Karpas-422 (cell line): Measurements from ENCODE around the gene UTP20. TPM values are rescaled to one million over a fixed set of nuclear protein-coding genes. Genes with fewer than 3 reads are reported as not detected.

Experiments used
- DNase-seq: peaks from one replicate; pipeline ENCODE4 v3.0.0-alpha.2; 2015
- H2AFZ ChIP-seq: fragments of 200-600 bp; sonication (generic); 2 replicates; pipeline ENCODE4 v1.6.1; 2014; ENCODE audit warnings: antibody characterized with exemption, low read length, mixed read lengths
- H3K27ac ChIP-seq: fragments of 200-600 bp; sonication (generic); 2 replicates; pipeline ENCODE4 v1.5.1; 2014; ENCODE audit warnings: mild to moderate bottlenecking, low read length, moderate library complexity
- H3K27me3 ChIP-seq: fragments of 200-600 bp; sonication (generic); 2 replicates; pipeline ENCODE4 v1.6.1; 2014; ENCODE audit warnings: low read length, mixed read lengths
- H3K36me3 ChIP-seq: fragments of 200-600 bp; sonication (generic); 2 replicates; pipeline ENCODE4 v1.6.1; 2014; ENCODE audit warnings: low read length, mixed read lengths; ENCODE audit not compliant: insufficient read depth
- H3K4me1 ChIP-seq: fragments of 200-600 bp; sonication (generic); 2 replicates; pipeline ENCODE4 v1.6.1; 2014; ENCODE audit warnings: mild to moderate bottlenecking, low read length, mixed read lengths
- H3K4me2 ChIP-seq: fragments of 200-600 bp; sonication (generic); 2 replicates; pipeline ENCODE4 v1.6.1; 2014; ENCODE audit warnings: low read length, low read depth, mild to moderate bottlenecking; ENCODE audit not compliant: poor library complexity, severe bottlenecking
- H3K4me3 ChIP-seq: fragments of 200-600 bp; sonication (generic); 2 replicates; pipeline ENCODE4 v1.5.1; 2014; ENCODE audit warnings: mild to moderate bottlenecking, antibody characterized with exemption, low read length, mixed read lengths
- H3K79me2 ChIP-seq: fragments of 200-600 bp; sonication (generic); 2 replicates; pipeline ENCODE4 v1.6.1; 2014; ENCODE audit warnings: mild to moderate bottlenecking, low read length, mixed read lengths
- H3K9ac ChIP-seq: fragments of 200-600 bp; sonication (generic); 2 replicates; pipeline ENCODE4 v1.6.0; 2014; ENCODE audit warnings: low read length
- H3K9me2 ChIP-seq: fragments of 200-600 bp; sonication (generic), shearing (Covaris generic); replicated peaks from 2 replicates; pipeline ENCODE4 v1.6.0; 2014; ENCODE audit warnings: mild to moderate bottlenecking, low read length, moderate library complexity; ENCODE audit not compliant: insufficient read depth
- H3K9me3 ChIP-seq: fragments of 300-700, 200-600 bp; sonication (generic); 2 replicates; pipeline ENCODE4 v1.6.1; 2014; ENCODE audit warnings: low read length, mixed read lengths
- H4K20me1 ChIP-seq: fragments of 200-600 bp; sonication (generic); 2 replicates; pipeline ENCODE4 v1.6.1; 2014; ENCODE audit warnings: mild to moderate bottlenecking, antibody characterized with exemption, low read length, low read depth; ENCODE audit not compliant: insufficient read depth
- total RNA-seq: library from RNA; depleted of rRNA; stranded (reverse); fragments of >200 nt; shearing (Covaris generic); gene quantifications from 2 replicates; pipeline ENCODE4 v1.2.3, GENCODE V29; 2014; ENCODE audit warnings: low replicate concordance

The UTP20 gene
- total RNA-seq, 1 experiment from 2014 or later, result 15.2 TPM

- Histone ChIP-seq H4K20me1 (no peaks in the 10 kb centered on the region), H3K9ac (no peak overlapping the region), H3K79me2 (no peaks in the 10 kb centered on the region), H3K4me3 (no peak overlapping the region), H3K36me3 (peaks cover 34% of the 10 kb centered on the region), H3K4me1 (no peaks in the 10 kb centered on the region), H3K9me2 (no peaks in the 10 kb centered on the region), H3K27me3 (no peaks in the 10 kb centered on the region), H3K4me2 (no peak overlapping the region), H3K9me3 (no peaks in the 10 kb centered on the region), H2AFZ (no peak overlapping the region), H3K27ac (no peak overlapping the region)
- no peak for DNase-seq
Observed at GRCh38 chr12:101328917-101329316, 49.0 kb downstream of the UTP20 start.

DNA sequence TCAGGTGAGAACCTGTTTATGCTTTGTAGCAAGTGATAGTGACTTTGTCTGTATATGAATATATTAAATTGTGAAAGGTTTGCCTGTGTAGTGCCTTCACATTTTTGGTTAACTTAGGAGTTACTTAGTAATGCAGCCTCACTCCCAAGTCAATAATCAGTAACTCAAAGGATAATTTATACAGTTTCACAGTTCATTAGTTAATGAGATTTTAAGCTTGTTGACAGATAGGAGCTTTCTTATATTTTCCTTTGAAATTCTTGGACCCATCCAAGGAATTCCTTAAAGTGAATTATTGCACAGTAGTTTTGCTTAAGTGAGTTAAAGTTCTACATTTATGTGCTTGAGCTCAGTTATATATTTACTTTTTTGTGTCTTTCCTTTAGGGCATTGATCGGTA is 50.7 kb downstream of the UTP20 start:
- Histone ChIP-seq H3K79me2 (no peaks in the 10 kb centered on the region), H3K4me1 (no peaks in the 10 kb centered on the region), H3K9ac (no peak overlapping the region), H3K4me3 (no peak overlapping the region), H3K9me2 (no peaks in the 10 kb centered on the region), H3K27me3 (no peaks in the 10 kb centered on the region), H4K20me1 (no peaks in the 10 kb centered on the region), H3K27ac (no peak overlapping the region), H3K4me2 (no peak overlapping the region), H3K9me3 (no peaks in the 10 kb centered on the region), H3K36me3 (peaks cover 38% of the 10 kb centered on the region), H2AFZ (no peak overlapping the region)
- no peak for DNase-seq

DNA sequence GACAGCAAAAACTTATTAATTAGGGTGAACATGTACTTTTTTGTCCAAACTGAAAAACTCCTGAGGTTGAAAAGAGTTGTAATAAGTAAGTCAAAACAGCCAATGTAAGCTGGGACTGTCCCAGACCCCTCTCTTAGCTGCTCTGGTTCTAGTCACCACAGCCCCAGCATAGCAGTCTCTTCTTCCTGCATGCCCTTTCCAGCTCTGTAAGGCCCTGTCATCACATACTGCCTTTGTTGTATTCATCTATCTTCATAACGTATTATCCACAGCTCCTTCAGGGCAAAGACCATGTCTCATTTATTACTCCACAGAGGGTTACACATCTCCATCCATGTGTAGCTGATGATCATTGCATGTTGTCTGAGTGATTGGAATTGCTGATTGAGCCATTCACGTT is 56.5 kb downstream of the UTP20 start:
- Histone ChIP-seq H3K36me3 (peaks cover 17% of the 10 kb centered on the region; the same call in 1 of the 2 replicates), H3K4me3 (no peak overlapping the region), H3K27ac (no peak overlapping the region), H3K9ac (no peak overlapping the region), H4K20me1 (no peaks in the 10 kb centered on the region), H2AFZ (no peak overlapping the region), H3K9me3 (no peaks in the 10 kb centered on the region), H3K4me1 (no peaks in the 10 kb centered on the region), H3K4me2 (no peak overlapping the region), H3K79me2 (no peaks in the 10 kb centered on the region), H3K27me3 (no peaks in the 10 kb centered on the region), H3K9me2 (no peaks in the 10 kb centered on the region)
- no peak for DNase-seq

DNA sequence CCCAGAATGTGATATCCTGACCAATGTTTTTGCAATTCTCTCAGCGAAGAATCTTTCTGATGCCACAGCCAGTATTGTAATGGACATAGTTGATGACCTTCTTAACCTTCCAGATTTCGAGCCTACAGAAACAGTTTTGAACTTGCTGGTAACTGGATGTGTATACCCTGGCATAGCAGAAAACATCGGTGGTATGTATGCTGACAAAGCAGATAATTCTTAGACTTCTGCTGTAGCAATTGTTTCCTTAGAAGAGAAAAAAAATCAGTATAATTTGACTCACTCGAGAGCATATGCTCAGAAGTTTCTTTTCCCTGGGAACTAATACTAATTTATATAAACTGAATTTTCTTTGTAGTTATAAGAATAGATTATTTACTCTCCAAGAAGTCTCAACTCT is 58.2 kb downstream of the UTP20 start:
- Histone ChIP-seq H2AFZ (no peak overlapping the region), H3K79me2 (no peaks in the 10 kb centered on the region), H3K27me3 (no peaks in the 10 kb centered on the region), H3K9me3 (no peaks in the 10 kb centered on the region), H3K9ac (no peak overlapping the region), H3K4me2 (no peak overlapping the region), H3K27ac (no peak overlapping the region), H3K36me3 (peaks cover 21% of the 10 kb centered on the region; the same call in 1 of the 2 replicates), H3K4me1 (no peaks in the 10 kb centered on the region), H3K9me2 (no peaks in the 10 kb centered on the region), H3K4me3 (no peak overlapping the region), H4K20me1 (no peaks in the 10 kb centered on the region)
- no peak for DNase-seq

DNA sequence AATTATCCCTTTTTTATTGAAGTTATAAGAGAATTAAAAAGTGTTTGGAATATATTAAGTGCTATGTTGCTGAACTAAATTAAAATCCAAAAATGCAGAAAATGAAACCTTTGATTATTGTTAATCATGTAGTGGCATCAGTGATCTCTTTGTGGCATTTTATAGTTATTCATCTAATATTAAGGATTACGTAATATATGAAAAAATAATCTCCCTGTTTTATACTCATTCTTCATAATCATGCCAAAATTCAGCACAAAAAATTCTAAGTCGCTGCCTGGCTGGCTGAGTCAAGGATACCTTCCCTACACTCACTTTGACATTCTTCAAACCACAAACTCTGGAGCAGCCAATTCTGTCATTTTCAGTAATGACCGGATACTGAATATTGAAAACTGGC is 64.0 kb downstream of the UTP20 start:
- peaks cover 26% of the 10 kb centered on the region for H3K36me3 ChIP-seq
- H3K4me3 ChIP-seq, result no peak overlapping the region

DNA sequence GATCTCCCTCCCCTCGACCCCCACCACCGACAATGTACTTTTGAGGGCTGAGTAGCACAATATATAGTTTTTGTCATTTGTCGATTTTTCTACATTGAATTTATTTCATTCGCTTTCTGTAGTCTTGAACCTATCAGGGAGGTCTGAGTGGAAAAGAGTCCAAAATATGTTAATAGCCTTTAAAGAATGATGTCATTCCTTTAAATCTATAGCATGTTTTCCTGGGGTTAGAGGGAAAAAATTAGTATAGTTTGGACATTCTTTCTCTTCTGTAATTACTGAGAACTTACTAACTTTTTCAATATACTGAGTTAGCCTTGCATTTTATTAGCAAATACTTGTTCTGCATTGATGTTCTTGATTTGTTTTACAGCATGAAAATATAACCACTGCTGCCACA is 71.8 kb downstream of the UTP20 start:
- H3K9me2 ChIP-seq, result no peaks in the 10 kb centered on the region
- H3K4me3 ChIP-seq, result no peak overlapping the region
- peaks cover 39% of the 10 kb centered on the region for H3K36me3 ChIP-seq
- no peaks in the 10 kb centered on the region for H4K20me1 ChIP-seq
- DNase-seq, result no peak
- no peak overlapping the region for H3K27ac ChIP-seq
- H3K9ac ChIP-seq, result no peak overlapping the region
- H3K27me3 ChIP-seq, result no peaks in the 10 kb centered on the region
- no peak overlapping the region for H2AFZ ChIP-seq
- H3K4me2 ChIP-seq, result no peak overlapping the region
- H3K4me1 ChIP-seq, result no peaks in the 10 kb centered on the region
- no peaks in the 10 kb centered on the region for H3K9me3 ChIP-seq
- no peaks in the 10 kb centered on the region for H3K79me2 ChIP-seq

More for the DNA sequence above, 64.0 kb downstream of the UTP20 start:
- Histone ChIP-seq H4K20me1 (no peaks in the 10 kb centered on the region), H3K9me3 (no peaks in the 10 kb centered on the region), H3K9ac (no peak overlapping the region), H3K4me1 (peaks cover 8% of the 10 kb centered on the region), H3K4me2 (no peak overlapping the region), H3K9me2 (no peaks in the 10 kb centered on the region), H3K79me2 (no peaks in the 10 kb centered on the region), H3K27me3 (no peaks in the 10 kb centered on the region), H2AFZ (no peak overlapping the region), H3K27ac (no peak overlapping the region)
- no peak for DNase-seq

GRCh38 chr12:101356794-101357193 is 76.9 kb downstream of the UTP20 start:
- Histone ChIP-seq H3K79me2 (no peaks in the 10 kb centered on the region), H3K9ac (no peak overlapping the region), H3K36me3 (peaks cover 27% of the 10 kb centered on the region; the same call in 1 of the 2 replicates), H3K27ac (no peak overlapping the region), H3K27me3 (no peaks in the 10 kb centered on the region), H3K4me3 (no peak overlapping the region), H3K4me2 (no peak overlapping the region), H3K9me2 (no peaks in the 10 kb centered on the region), H3K4me1 (no peaks in the 10 kb centered on the region), H4K20me1 (no peaks in the 10 kb centered on the region), H2AFZ (no peak overlapping the region), H3K9me3 (no peaks in the 10 kb centered on the region)
- DNase-seq, result no peak

GRCh38 chr12:101361455-101361854 is 81.5 kb downstream of the UTP20 start:
- no peak overlapping the region for H3K4me3 ChIP-seq
- no peaks in the 10 kb centered on the region for H3K27me3 ChIP-seq
- no peaks in the 10 kb centered on the region for H3K9me2 ChIP-seq
- H3K9ac ChIP-seq, result no peak overlapping the region
- H3K79me2 ChIP-seq, result no peaks in the 10 kb centered on the region
- H3K9me3 ChIP-seq, result no peaks in the 10 kb centered on the region
- no peaks in the 10 kb centered on the region for H3K4me1 ChIP-seq
- no peak overlapping the region for H3K27ac ChIP-seq
- no peaks in the 10 kb centered on the region for H4K20me1 ChIP-seq
- H3K4me2 ChIP-seq, result no peak overlapping the region
- no peak overlapping the region for H2AFZ ChIP-seq
- H3K36me3 ChIP-seq, result peaks cover 18% of the 10 kb centered on the region; the same call in 1 of the 2 replicates
- no peak for DNase-seq

GRCh38 chr12:101368016-101368415 is 88.1 kb downstream of the UTP20 start:
- Histone ChIP-seq H3K9me3 (no peaks in the 10 kb centered on the region), H3K79me2 (no peaks in the 10 kb centered on the region), H3K36me3 (peaks cover 38% of the 10 kb centered on the region; the same call in 1 of the 2 replicates), H4K20me1 (no peaks in the 10 kb centered on the region), H3K27ac (no peak overlapping the region), H3K4me1 (no peaks in the 10 kb centered on the region), H3K9ac (no peak overlapping the region), H3K4me2 (no peak overlapping the region), H3K4me3 (no peak overlapping the region), H2AFZ (no peak overlapping the region), H3K27me3 (no peaks in the 10 kb centered on the region), H3K9me2 (no peaks in the 10 kb centered on the region)
- DNase-seq, result no peak
